ENCODE data around the gene DESI1.
"Not testable (repeated sequence)": the region's sequence is repeated elsewhere in the genome, so short reads cannot be mapped to it uniquely, and the experiment has no call there.

Gene DESI1

GRCh38 chr22:41585898-41586297 is 34.9 kb downstream of the DESI1 start:
- DNase-seq (ENCODE audit: low read depth in 2 of 2), result no peak

- DNase-seq (ENCODE audit: low read depth in 2 of 2), result no peak
Observed at GRCh38 chr22:41584881-41585280, 36.0 kb downstream of the DESI1 start.

- DNase-seq (ENCODE audit: low read depth in 2 of 2), result no peak
Observed at GRCh38 chr22:41582694-41583093, 38.1 kb downstream of the DESI1 start.

- DNase-seq (ENCODE audit: low read depth in 2 of 2), result no peak
Observed at GRCh38 chr22:41579997-41580355, 40.9 kb downstream of the DESI1 start.

- DNase-seq (ENCODE audit: low read depth in 2 of 2), result no peak
Observed at GRCh38 chr22:41579297-41579996, 41.4 kb downstream of the DESI1 start.

- no peak for DNase-seq (ENCODE audit: low read depth in 2 of 2)
Observed at GRCh38 chr22:41578818-41579217, 42.0 kb downstream of the DESI1 start.

GRCh38 chr22:41578114-41578513 is 42.7 kb downstream of the DESI1 start:
- DNase-seq (ENCODE audit: low read depth in 2 of 2), result no peak

GRCh38 chr22:41576877-41577276 is 44.0 kb downstream of the DESI1 start:
- no peak for DNase-seq (ENCODE audit: low read depth in 2 of 2)

GRCh38 chr22:41575533-41575932 is 45.3 kb downstream of the DESI1 start:
- no peak for DNase-seq (ENCODE audit: low read depth in 2 of 2)

GRCh38 chr22:41574847-41575381 is 45.9 kb downstream of the DESI1 start:
- DNase-seq (ENCODE audit: low read depth in 2 of 2), result no peak

- DNase-seq (ENCODE audit: low read depth in 2 of 2), result no peak
Observed at GRCh38 chr22:41573677-41574076, 47.2 kb downstream of the DESI1 start.

GRCh38 chr22:41572305-41572704 is 48.5 kb downstream of the DESI1 start:
- DNase-seq (ENCODE audit: low read depth in 2 of 2), result not testable (repeated sequence)

GRCh38 chr22:41571786-41572185 is 49.1 kb downstream of the DESI1 start:
- DNase-seq (ENCODE audit: low read depth in 2 of 2), result no peak

GRCh38 chr22:41570221-41570620 is 50.6 kb downstream of the DESI1 start:
- no peak for DNase-seq (ENCODE audit: low read depth in 2 of 2)

- no peak for DNase-seq (ENCODE audit: low read depth in 2 of 2)
Observed at GRCh38 chr22:41568811-41569210, 52.0 kb downstream of the DESI1 start.

- no peak for DNase-seq (ENCODE audit: low read depth in 2 of 2)
Observed at GRCh38 chr22:41567512-41567768, 53.4 kb downstream of the DESI1 start.

- no peak for DNase-seq (ENCODE audit: low read depth in 2 of 2)
Observed at GRCh38 chr22:41565403-41566054, 55.3 kb downstream of the DESI1 start.

- no peak for DNase-seq (ENCODE audit: low read depth in 2 of 2)
Observed at GRCh38 chr22:41564563-41564962, 56.3 kb downstream of the DESI1 start.

- no peak for DNase-seq (ENCODE audit: low read depth in 2 of 2)
Observed at GRCh38 chr22:41563051-41563711, 57.7 kb downstream of the DESI1 start.

GRCh38 chr22:41562461-41562860 is 58.4 kb downstream of the DESI1 start:
- DNase-seq (ENCODE audit: low read depth in 2 of 2), result no peak

GRCh38 chr22:41561788-41562187 is 59.1 kb downstream of the DESI1 start:
- no peak for DNase-seq (ENCODE audit: low read depth in 2 of 2)

GRCh38 chr22:41561335-41561734 is 59.5 kb downstream of the DESI1 start:
- DNase-seq (ENCODE audit: low read depth in 2 of 2), result no peak

- no peak for DNase-seq (ENCODE audit: low read depth in 2 of 2)
Observed at GRCh38 chr22:41560095-41560471, 60.8 kb downstream of the DESI1 start.
